AG04449 (cell line): ENCODE results near the gene SNCAIP.

Source experiments
- CTCF ChIA-PET: fragments of 350-600 bp; formaldehyde crosslinking; extraction: SDS; loops from one replicate; lab custom pipeline; 2021; ENCODE audit warnings: antibody characterized with exemption; lab: Yijun Ruan, JAX
- POLR2A ChIA-PET: fragments of 400-600, 350-600 bp; formaldehyde crosslinking; extraction: SDS; loops from one replicate; lab custom pipeline; 2020; ENCODE audit warnings: antibody characterized with exemption, inconsistent platforms; lab: Yijun Ruan, JAX
- DNase-seq: peaks from one replicate; pipeline ENCODE4 v3.0.0-alpha.2; 2010; ENCODE audit warnings: low read depth, low spot score
- H3K4me3 ChIP-seq: 2 replicates; pipeline ENCODE4 v1.5.1; 2011; ENCODE audit warnings: low read depth, mild to moderate bottlenecking, control low read depth, low read length
- TF ChIP-seq, protein P1 (sequence below): IDR thresholded peaks from one replicate; pipeline ENCODE4 v1.5.1; 2011; ENCODE audit warnings: mild to moderate bottlenecking, moderate library complexity, low read length, control low read depth, inconsistent platforms; ENCODE audit not compliant: insufficient read depth; ENCODE audit errors: missing control alignments

The SNCAIP gene

DNA sequence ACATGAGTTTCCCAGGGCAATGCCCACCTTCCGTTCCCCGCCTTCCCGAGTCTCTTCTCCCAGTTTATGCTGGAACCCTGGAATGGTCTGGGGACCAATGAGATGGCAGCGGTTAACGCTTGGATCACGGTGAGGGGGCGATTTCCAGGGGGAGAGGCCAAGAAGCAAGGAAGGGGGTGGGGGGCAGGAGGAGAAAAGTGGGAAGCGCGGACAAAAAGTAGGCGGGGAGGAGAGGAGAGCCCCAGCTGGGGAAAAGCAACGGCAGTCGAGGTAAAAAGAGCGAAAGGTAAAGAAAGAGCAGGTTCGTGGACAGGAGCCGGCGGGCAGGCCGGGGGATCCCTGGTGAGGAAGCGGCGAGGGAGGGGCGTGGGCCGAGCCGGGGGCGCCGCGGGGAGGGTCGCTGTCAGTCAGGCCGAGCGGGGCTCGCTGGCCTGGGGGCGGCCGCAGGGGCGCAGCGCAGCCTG lies 508 bp upstream of the SNCAIP start:
- DNase-seq, result no peak
- ChIA-PET CTCF (no interaction called here), POLR2A (no interaction called here)
- peak overlapping the region; percentile 62 for H3K4me3 ChIP-seq
- TF ChIP-seq, protein P1, sequence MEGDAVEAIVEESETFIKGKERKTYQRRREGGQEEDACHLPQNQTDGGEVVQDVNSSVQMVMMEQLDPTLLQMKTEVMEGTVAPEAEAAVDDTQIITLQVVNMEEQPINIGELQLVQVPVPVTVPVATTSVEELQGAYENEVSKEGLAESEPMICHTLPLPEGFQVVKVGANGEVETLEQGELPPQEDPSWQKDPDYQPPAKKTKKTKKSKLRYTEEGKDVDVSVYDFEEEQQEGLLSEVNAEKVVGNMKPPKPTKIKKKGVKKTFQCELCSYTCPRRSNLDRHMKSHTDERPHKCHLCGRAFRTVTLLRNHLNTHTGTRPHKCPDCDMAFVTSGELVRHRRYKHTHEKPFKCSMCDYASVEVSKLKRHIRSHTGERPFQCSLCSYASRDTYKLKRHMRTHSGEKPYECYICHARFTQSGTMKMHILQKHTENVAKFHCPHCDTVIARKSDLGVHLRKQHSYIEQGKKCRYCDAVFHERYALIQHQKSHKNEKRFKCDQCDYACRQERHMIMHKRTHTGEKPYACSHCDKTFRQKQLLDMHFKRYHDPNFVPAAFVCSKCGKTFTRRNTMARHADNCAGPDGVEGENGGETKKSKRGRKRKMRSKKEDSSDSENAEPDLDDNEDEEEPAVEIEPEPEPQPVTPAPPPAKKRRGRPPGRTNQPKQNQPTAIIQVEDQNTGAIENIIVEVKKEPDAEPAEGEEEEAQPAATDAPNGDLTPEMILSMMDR, result no peak

- ChIA-PET CTCF (interaction anchor here (0.9 kb wide), 1 partner anchor 117 kb away, joined by 3 read pairs; no protein-coding TSS in a partner anchor), POLR2A (no interaction called here)
- peak overlapping the region; percentile 62 for H3K4me3 ChIP-seq
- no peak for DNase-seq
- TF ChIP-seq, protein P1, result no peak
Observed at GRCh38 chr5:122312591-122313406, 762 bp downstream of the SNCAIP start.

- ChIA-PET POLR2A (no interaction called here), CTCF (interaction anchor here (1.5 kb wide), 1 partner anchor 118 kb away, joined by 3 read pairs; no protein-coding TSS in a partner anchor)
- no peak overlapping the region for H3K4me3 ChIP-seq
- TF ChIP-seq, protein P1, result no peak
- no peak for DNase-seq
Observed at GRCh38 chr5:122314036-122314435, 2.0 kb downstream of the SNCAIP start.

DNA sequence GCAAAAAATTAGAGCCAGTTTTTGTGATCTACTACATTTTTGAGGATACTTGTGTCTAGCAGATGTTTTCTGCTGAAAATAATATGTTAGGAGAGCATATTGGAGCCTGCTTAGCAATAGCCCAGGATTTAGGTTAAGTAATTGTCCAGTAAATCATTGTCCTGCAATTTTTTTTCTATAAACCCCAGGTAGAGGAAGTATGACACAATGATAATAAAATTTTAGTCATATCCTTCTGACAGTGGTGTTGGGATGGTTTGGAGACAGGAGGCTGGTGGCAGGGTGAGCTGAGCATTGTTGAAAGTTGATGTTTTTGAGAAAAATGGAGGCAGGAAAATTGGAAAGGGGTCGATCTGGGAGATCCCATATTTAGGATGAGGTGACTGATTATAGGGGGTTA lies 3.5 kb downstream of the SNCAIP start:
- ChIA-PET CTCF (no interaction called here), POLR2A (no interaction called here)
- H3K4me3 ChIP-seq, result no peak overlapping the region
- no peak for DNase-seq
- TF ChIP-seq, protein P1, result no peak

DNA sequence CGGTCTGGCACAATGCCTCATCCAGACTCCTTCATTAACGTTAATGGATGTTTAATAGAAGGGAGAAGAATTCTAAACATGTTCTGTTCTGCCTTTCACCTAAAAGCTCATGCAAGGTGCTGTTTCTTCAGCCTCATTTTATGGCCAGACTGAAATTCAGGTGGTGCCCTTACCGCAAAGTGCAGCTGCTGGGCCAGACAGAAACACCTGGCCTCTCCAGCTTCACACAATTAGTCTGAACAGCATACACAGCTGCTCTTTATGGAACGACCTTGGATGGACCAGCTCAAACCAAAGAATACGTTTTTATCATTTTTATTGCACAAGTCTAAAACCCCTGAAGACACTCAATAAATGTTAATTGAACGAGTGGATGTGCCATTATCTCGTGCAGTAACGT lies 4.6 kb downstream of the SNCAIP start:
- ChIA-PET POLR2A (no interaction called here), CTCF (no interaction called here)
- DNase-seq, result no peak
- TF ChIP-seq, protein P1, result no peak
- no peak overlapping the region for H3K4me3 ChIP-seq

DNA sequence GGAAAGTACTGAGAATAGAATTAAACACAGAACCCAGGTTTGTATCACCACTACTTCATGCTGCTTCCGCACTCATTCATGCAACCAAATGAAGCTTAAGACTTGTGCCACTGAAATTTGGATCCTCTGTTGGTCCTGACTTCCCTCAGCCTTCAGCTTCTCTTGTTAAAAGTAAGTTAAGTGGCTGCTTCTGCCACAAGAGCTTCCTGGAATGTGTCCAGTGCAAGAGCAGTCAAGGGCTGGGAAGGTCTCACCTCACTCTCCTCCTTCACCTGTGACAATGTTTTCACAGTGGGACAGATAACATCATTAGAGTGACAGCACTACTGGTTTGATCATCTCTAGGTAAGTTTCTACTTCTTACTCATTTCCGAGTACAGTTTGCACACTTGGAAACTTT lies 7.9 kb downstream of the SNCAIP start:
- H3K4me3 ChIP-seq, result no peak overlapping the region
- TF ChIP-seq, protein P1, result no peak
- no peak for DNase-seq
- ChIA-PET CTCF (interaction anchor here (0.9 kb wide), 1 partner anchor 124 kb away, joined by 3 read pairs; no protein-coding TSS in a partner anchor), POLR2A (no interaction called here)
